Measurements from ENCODE around the gene MACROD2.

DNA sequence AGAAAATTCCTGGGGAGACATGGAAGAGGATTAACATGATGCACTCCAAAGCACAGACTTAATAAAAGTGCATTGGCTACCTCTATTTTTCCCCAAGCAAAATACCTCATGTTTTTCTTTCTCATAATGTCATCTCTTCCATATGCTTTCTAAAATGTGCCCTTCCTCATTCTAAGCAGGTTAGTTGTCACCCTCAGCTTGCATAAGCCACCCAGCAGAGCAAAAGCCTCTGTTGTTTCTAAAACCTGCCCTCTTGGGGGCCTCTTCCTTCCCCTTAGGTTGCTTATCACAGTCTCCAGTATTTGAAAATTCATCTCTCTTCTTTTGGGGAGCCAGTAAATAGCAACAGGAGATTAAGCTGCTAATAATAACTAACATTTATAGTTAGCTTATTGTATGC lies 525.7 kb downstream of the MACROD2 start:
- TF ChIP-seq POLR2AphosphoS5 (IDR thresholded peaks at IDR 0.05; ENCODE audit: low read depth, low read length) = no peak
- TF ChIP-seq, protein P1, sequence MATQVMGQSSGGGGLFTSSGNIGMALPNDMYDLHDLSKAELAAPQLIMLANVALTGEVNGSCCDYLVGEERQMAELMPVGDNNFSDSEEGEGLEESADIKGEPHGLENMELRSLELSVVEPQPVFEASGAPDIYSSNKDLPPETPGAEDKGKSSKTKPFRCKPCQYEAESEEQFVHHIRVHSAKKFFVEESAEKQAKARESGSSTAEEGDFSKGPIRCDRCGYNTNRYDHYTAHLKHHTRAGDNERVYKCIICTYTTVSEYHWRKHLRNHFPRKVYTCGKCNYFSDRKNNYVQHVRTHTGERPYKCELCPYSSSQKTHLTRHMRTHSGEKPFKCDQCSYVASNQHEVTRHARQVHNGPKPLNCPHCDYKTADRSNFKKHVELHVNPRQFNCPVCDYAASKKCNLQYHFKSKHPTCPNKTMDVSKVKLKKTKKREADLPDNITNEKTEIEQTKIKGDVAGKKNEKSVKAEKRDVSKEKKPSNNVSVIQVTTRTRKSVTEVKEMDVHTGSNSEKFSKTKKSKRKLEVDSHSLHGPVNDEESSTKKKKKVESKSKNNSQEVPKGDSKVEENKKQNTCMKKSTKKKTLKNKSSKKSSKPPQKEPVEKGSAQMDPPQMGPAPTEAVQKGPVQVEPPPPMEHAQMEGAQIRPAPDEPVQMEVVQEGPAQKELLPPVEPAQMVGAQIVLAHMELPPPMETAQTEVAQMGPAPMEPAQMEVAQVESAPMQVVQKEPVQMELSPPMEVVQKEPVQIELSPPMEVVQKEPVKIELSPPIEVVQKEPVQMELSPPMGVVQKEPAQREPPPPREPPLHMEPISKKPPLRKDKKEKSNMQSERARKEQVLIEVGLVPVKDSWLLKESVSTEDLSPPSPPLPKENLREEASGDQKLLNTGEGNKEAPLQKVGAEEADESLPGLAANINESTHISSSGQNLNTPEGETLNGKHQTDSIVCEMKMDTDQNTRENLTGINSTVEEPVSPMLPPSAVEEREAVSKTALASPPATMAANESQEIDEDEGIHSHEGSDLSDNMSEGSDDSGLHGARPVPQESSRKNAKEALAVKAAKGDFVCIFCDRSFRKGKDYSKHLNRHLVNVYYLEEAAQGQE (IDR thresholded peaks at IDR 0.05; ENCODE audit: insufficient read depth in 1 of 2, low read depth in 2 of 2, low read length in 2 of 2) = no peak
- no peak for TF ChIP-seq SIN3A (IDR thresholded peaks at IDR 0.05; ENCODE audit: borderline replicate concordance, insufficient read depth, low read length)
